IPS-18c (cell line): ENCODE measurements around the gene IL10RB.

ENCODE experiments used
- H3K4me3 ChIP-seq: 2 replicates; pipeline ENCODE4 v1.7.0; 2013; ENCODE audit warnings: low read depth, mild to moderate bottlenecking, low read length, moderate library complexity; ENCODE audit not compliant: insufficient read depth
- H3K9me3 ChIP-seq: one replicate; pipeline ENCODE4 v1.6.1; 2013; ENCODE audit warnings: mild to moderate bottlenecking, low read length, moderate library complexity; ENCODE audit not compliant: control insufficient read depth, insufficient read depth

The IL10RB gene

GRCh38 chr21:33257094-33257803, 8.9 kb upstream of the IL10RB start:
- H3K4me3 ChIP-seq: no peak overlapping the region
- H3K9me3 ChIP-seq: no peaks in the 10 kb centered on the region

GRCh38 chr21:33258475-33258874, 7.7 kb upstream of the IL10RB start:
- no peak overlapping the region for H3K4me3 ChIP-seq

GRCh38 chr21:33259428-33259827, 6.7 kb upstream of the IL10RB start:
- Histone ChIP-seq H3K9me3 (no peaks in the 10 kb centered on the region), H3K4me3 (no peak overlapping the region)

More at GRCh38 chr21:33258475-33258874, 7.7 kb upstream of the IL10RB start:
- H3K9me3 ChIP-seq: no peaks in the 10 kb centered on the region

GRCh38 chr21:33259995-33260394, 6.2 kb upstream of the IL10RB start:
- no peaks in the 10 kb centered on the region for H3K9me3 ChIP-seq
- H3K4me3 ChIP-seq: no peak overlapping the region

GRCh38 chr21:33261635-33262034, 4.5 kb upstream of the IL10RB start:
- no peak overlapping the region for H3K4me3 ChIP-seq
- H3K9me3 ChIP-seq: no peaks in the 10 kb centered on the region

- Histone ChIP-seq H3K9me3 (no peaks in the 10 kb centered on the region), H3K4me3 (no peak overlapping the region)
These were observed 3.2 kb upstream of the IL10RB start for GRCh38 chr21:33262921-33263320.

GRCh38 chr21:33264561-33264960, 1.6 kb upstream of the IL10RB start:
- no peak overlapping the region for H3K4me3 ChIP-seq
- H3K9me3 ChIP-seq: no peaks in the 10 kb centered on the region

- H3K9me3 ChIP-seq: no peaks in the 10 kb centered on the region
- H3K4me3 ChIP-seq: peak overlapping the region; percentile 78
These were observed 510 bp upstream of the IL10RB start for GRCh38 chr21:33265664-33266049.

GRCh38 chr21:33266789-33267135, 595 bp downstream of the IL10RB start:
- peak overlapping the region; percentile 78 for H3K4me3 ChIP-seq
- H3K9me3 ChIP-seq: no peaks in the 10 kb centered on the region

GRCh38 chr21:33267250-33267649, 1.1 kb downstream of the IL10RB start:
- Histone ChIP-seq H3K9me3 (no peaks in the 10 kb centered on the region), H3K4me3 (no peak overlapping the region)

GRCh38 chr21:33268393-33268736, 2.2 kb downstream of the IL10RB start:
- no peak overlapping the region for H3K4me3 ChIP-seq

GRCh38 chr21:33268737-33269441, 2.7 kb downstream of the IL10RB start:
- H3K4me3 ChIP-seq: no peak overlapping the region

More at GRCh38 chr21:33268393-33268736, 2.2 kb downstream of the IL10RB start:
- no peaks in the 10 kb centered on the region for H3K9me3 ChIP-seq

GRCh38 chr21:33270986-33271385, 4.8 kb downstream of the IL10RB start:
- Histone ChIP-seq H3K4me3 (no peak overlapping the region), H3K9me3 (no peaks in the 10 kb centered on the region)

More at GRCh38 chr21:33268737-33269441, 2.7 kb downstream of the IL10RB start:
- H3K9me3 ChIP-seq: no peaks in the 10 kb centered on the region

- no peak overlapping the region for H3K4me3 ChIP-seq
- H3K9me3 ChIP-seq: no peaks in the 10 kb centered on the region
These were observed 6.9 kb downstream of the IL10RB start for GRCh38 chr21:33273044-33273443.

GRCh38 chr21:33278721-33279120, 12.6 kb downstream of the IL10RB start:
- Histone ChIP-seq H3K9me3 (no peaks in the 10 kb centered on the region), H3K4me3 (no peak overlapping the region)

GRCh38 chr21:33279330-33279820, 13.2 kb downstream of the IL10RB start:
- Histone ChIP-seq H3K4me3 (no peak overlapping the region), H3K9me3 (no peaks in the 10 kb centered on the region)

- Histone ChIP-seq H3K4me3 (no peak overlapping the region), H3K9me3 (no peaks in the 10 kb centered on the region)
These were observed 15.0 kb downstream of the IL10RB start for GRCh38 chr21:33281096-33281652.

GRCh38 chr21:33283203-33283602, 17.0 kb downstream of the IL10RB start:
- no peak overlapping the region for H3K4me3 ChIP-seq
- H3K9me3 ChIP-seq: no peaks in the 10 kb centered on the region
